ENCODE measurements around the gene PPFIA2. TPM values are rescaled to one million over a fixed set of nuclear protein-coding genes. Genes with fewer than 3 reads are reported as not detected.

PPFIA2 gene
- total and polyA plus RNA-seq, 9 of the 15 experiments (the other 6 are each of a cell fraction or from before 2014, with no cell fraction given): not detected

DNA sequence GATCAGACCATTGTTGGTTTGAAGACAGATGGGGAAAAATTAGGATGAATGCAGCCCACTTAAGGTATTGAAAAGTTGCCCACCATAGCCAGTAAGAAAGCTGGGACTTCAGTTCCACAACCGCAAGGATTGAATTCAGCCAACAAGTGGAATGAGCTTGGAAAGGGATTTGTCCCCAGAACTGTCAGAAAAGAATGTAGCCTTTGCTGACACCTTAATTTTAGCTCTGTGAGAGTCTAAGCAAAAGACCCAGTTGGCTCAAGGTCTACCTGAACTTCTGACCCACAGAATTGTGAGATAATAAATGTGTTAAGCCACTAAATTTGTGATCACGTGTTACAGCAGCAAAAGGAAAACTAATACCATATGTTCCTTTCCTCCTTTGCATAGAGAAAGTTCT lies 29.4 kb downstream of the PPFIA2 start (continued):
- no peak for TF ChIP-seq NEUROD1 (IDR thresholded peaks at IDR 0.05; ENCODE audit: borderline replicate concordance, low read depth, low read length, partially characterized antibody)
- no peak for TF ChIP-seq SMARCE1 (IDR thresholded peaks at IDR 0.05)
- TF ChIP-seq ZBTB43 (CRISPR knock-in tag; IDR thresholded peaks at IDR 0.05): no peak
- TF ChIP-seq, protein P1, sequence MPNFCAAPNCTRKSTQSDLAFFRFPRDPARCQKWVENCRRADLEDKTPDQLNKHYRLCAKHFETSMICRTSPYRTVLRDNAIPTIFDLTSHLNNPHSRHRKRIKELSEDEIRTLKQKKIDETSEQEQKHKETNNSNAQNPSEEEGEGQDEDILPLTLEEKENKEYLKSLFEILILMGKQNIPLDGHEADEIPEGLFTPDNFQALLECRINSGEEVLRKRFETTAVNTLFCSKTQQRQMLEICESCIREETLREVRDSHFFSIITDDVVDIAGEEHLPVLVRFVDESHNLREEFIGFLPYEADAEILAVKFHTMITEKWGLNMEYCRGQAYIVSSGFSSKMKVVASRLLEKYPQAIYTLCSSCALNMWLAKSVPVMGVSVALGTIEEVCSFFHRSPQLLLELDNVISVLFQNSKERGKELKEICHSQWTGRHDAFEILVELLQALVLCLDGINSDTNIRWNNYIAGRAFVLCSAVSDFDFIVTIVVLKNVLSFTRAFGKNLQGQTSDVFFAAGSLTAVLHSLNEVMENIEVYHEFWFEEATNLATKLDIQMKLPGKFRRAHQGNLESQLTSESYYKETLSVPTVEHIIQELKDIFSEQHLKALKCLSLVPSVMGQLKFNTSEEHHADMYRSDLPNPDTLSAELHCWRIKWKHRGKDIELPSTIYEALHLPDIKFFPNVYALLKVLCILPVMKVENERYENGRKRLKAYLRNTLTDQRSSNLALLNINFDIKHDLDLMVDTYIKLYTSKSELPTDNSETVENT (CRISPR knock-in tag; IDR thresholded peaks at IDR 0.05): no peak
- no peak for TF ChIP-seq NCOA6 (IDR thresholded peaks at IDR 0.05)
- TF ChIP-seq SMARCA4 (IDR thresholded peaks at IDR 0.05): no peak
- no peak for TF ChIP-seq JUND (IDR thresholded peaks at IDR 0.05; ENCODE audit: borderline replicate concordance, low read depth, low read length)
- TF ChIP-seq JUND (tag; IDR thresholded peaks at IDR 0.05; ENCODE audit: borderline replicate concordance, low read depth, low read length): no peak

DNA sequence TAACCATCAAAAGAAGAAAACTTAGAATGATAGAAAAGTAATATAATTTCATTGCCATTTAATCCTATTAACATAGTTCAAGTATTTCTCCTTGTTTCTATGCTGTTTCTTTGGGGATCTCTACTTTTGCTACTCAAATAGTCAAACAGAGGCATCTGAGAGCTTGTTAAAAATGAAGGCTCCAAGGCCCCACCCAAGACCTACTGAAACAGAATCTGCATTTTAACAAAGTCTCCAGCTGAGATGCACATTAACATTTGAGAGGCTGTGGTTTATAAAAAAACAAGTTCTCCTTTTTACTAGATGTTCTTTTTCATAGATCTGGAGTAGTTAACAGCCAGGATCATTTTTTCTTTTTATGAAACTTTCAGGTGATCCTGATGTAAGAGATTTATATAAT lies 31.8 kb downstream of the PPFIA2 start:
- DNase-seq (ENCODE audit: extremely low read depth in 1 of 4, low spot score in 3 of 4): no peak
- H3K27me3 ChIP-seq (ENCODE audit: control insufficient read depth in 2 of 2, insufficient read depth in 2 of 2, low read length in 2 of 2): no peaks in the 10 kb centered on the region
- H3K9ac ChIP-seq (ENCODE audit: insufficient read depth in 1 of 2, low read depth in 2 of 2, low read length in 2 of 2): no peak overlapping the region
- no TSS peak for BruUV-seq (replicated peaks)
- no peak for ATAC-seq
- H3K9me1 ChIP-seq (ENCODE audit: control insufficient read depth, insufficient read depth, low read length): no peaks in the 10 kb centered on the region
- no peak overlapping the region for H3K4me2 ChIP-seq (ENCODE audit: insufficient read depth, low read length)
- H3K36me3 ChIP-seq (ENCODE audit: control insufficient read depth, insufficient read depth, low read length): no peaks in the 10 kb centered on the region
- no peaks in the 10 kb centered on the region for H4K20me1 ChIP-seq (replicated peaks; ENCODE audit: control insufficient read depth, insufficient read depth, low read length)
- in situ Hi-C loops (cut with MboI) (no loop called here), intact Hi-C loops (cut with micrococcal nuclease) (no loop called here)
- POLR2A ChIA-PET: no interaction called here
- CTCF ChIA-PET (ENCODE audit: low intra/inter-chr PET ratio): no interaction called here
- H3K79me2 ChIP-seq (ENCODE audit: control insufficient read depth, insufficient read depth, low read length): no peaks in the 10 kb centered on the region
- no peaks in the 10 kb centered on the region for H3K4me1 ChIP-seq (replicated peaks in 1 of 2; ENCODE audit: control insufficient read depth in 2 of 2, insufficient read depth in 2 of 2, low read length in 2 of 2)
- no peak overlapping the region for H2AFZ ChIP-seq (ENCODE audit: low read depth, low read length)
- H3K27ac ChIP-seq (ENCODE audit: extremely low read depth, low read depth, low read length): no peak overlapping the region
- no peaks in the 10 kb centered on the region; the same call in 1 of the 2 replicates for H3K9me3 ChIP-seq (replicated peaks; ENCODE audit: control insufficient read depth, insufficient read depth, low read depth, low read length)
- no peak for FAIRE-seq
- no peak overlapping the region for H3K4me3 ChIP-seq
- TF ChIP-seq MEF2A (IDR thresholded peaks at IDR 0.05; ENCODE audit: control insufficient read depth, low read depth, low read length): no peak
- TF ChIP-seq MNT (conservative IDR thresholded peaks at IDR 0.05): no peak
- no peak for TF ChIP-seq BRF1 (IDR thresholded peaks at IDR 0.05; ENCODE audit: borderline replicate concordance, extremely low read depth, insufficient read length)
- TF ChIP-seq, protein P2, sequence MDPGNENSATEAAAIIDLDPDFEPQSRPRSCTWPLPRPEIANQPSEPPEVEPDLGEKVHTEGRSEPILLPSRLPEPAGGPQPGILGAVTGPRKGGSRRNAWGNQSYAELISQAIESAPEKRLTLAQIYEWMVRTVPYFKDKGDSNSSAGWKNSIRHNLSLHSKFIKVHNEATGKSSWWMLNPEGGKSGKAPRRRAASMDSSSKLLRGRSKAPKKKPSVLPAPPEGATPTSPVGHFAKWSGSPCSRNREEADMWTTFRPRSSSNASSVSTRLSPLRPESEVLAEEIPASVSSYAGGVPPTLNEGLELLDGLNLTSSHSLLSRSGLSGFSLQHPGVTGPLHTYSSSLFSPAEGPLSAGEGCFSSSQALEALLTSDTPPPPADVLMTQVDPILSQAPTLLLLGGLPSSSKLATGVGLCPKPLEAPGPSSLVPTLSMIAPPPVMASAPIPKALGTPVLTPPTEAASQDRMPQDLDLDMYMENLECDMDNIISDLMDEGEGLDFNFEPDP (CRISPR knock-in tag; IDR thresholded peaks at IDR 0.05): no peak
- no peak for TF ChIP-seq FOXJ2 (tag; IDR thresholded peaks at IDR 0.05)
- no peak for TF ChIP-seq TAF1 (IDR thresholded peaks at IDR 0.05; ENCODE audit: control insufficient read depth, extremely low read depth, insufficient read depth, low read length, severe bottlenecking)
- TF ChIP-seq CHD2 (IDR thresholded peaks at IDR 0.05; ENCODE audit: low read depth, low read length): no peak
